GM12865 (cell line): ENCODE measurements around the gene PPM1H.

Experiments used
- DNase-seq: peaks from one replicate; pipeline ENCODE4 v3.0.0; 2010; ENCODE audit warnings: low read depth
- H3K4me3 ChIP-seq: 2 replicates; pipeline ENCODE4 v1.5.1; 2011; ENCODE audit warnings: mild to moderate bottlenecking, low read depth, low read length, control low read depth
- CTCF ChIP-seq: IDR thresholded peaks from 2 replicates; pipeline ENCODE4 v1.5.1; 2011; ENCODE audit warnings: low read length, control low read depth, low read depth, inconsistent platforms; ENCODE audit not compliant: insufficient read depth; ENCODE audit errors: missing control alignments

PPM1H gene

GRCh38 chr12:62774794-62775193 is 160.2 kb downstream of the PPM1H start:
- H3K4me3 ChIP-seq: no peak overlapping the region
- peak; percentile 9 for DNase-seq
- no peak for TF ChIP-seq CTCF

- no peak for DNase-seq
- no peak overlapping the region for H3K4me3 ChIP-seq
- no peak for TF ChIP-seq CTCF
These were observed 162.5 kb downstream of the PPM1H start for GRCh38 chr12:62772416-62772955.

- no peak for DNase-seq
- no peak for TF ChIP-seq CTCF
These were observed 163.1 kb downstream of the PPM1H start for GRCh38 chr12:62771828-62772227.

GRCh38 chr12:62770381-62770780 is 164.6 kb downstream of the PPM1H start:
- no peak for TF ChIP-seq CTCF
- no peak for DNase-seq
- no peak overlapping the region for H3K4me3 ChIP-seq

More at GRCh38 chr12:62771828-62772227, 163.1 kb downstream of the PPM1H start:
- no peak overlapping the region for H3K4me3 ChIP-seq

- no peak overlapping the region for H3K4me3 ChIP-seq
- no peak for DNase-seq
- no peak for TF ChIP-seq CTCF
These were observed 165.8 kb downstream of the PPM1H start for GRCh38 chr12:62769076-62769619.

- no peak overlapping the region for H3K4me3 ChIP-seq
- no peak for TF ChIP-seq CTCF
- DNase-seq: no peak
These were observed 167.0 kb downstream of the PPM1H start for GRCh38 chr12:62767946-62768345.

- H3K4me3 ChIP-seq: no peak overlapping the region
- DNase-seq: no peak
- no peak for TF ChIP-seq CTCF
These were observed 167.5 kb downstream of the PPM1H start for GRCh38 chr12:62767496-62767895.
